Glutamatergic neuron (in vitro differentiated cells): ENCODE data around the gene USP25. TPM values are rescaled to one million over a fixed set of nuclear protein-coding genes. Genes with fewer than 3 reads are reported as not detected.

Source experiments
- DNase-seq: peaks from one replicate; pipeline ENCODE4 v3.0.0; 2022
- H3K27ac Mint-ChIP-seq: one replicate; pipeline ENCODE4 v1.8.0; 2020; ENCODE audit warnings: mild to moderate bottlenecking, mixed read lengths, inconsistent platforms; ENCODE audit not compliant: unreplicated experiment
- H3K27me3 Mint-ChIP-seq: one replicate; pipeline ENCODE4 v1.8.0; 2020; ENCODE audit warnings: mild to moderate bottlenecking, moderate library complexity, mixed read lengths, inconsistent platforms; ENCODE audit not compliant: unreplicated experiment
- H3K36me3 Mint-ChIP-seq: one replicate; pipeline ENCODE4 v1.8.0; 2020; ENCODE audit warnings: mild to moderate bottlenecking, mixed read lengths, inconsistent platforms; ENCODE audit not compliant: unreplicated experiment
- H3K4me1 Mint-ChIP-seq: one replicate; pipeline ENCODE4 v1.8.0; 2020; ENCODE audit warnings: mild to moderate bottlenecking, low read depth, mixed read lengths, inconsistent platforms; ENCODE audit not compliant: unreplicated experiment
- H3K4me3 Mint-ChIP-seq: one replicate; pipeline ENCODE4 v1.8.0; 2020; ENCODE audit warnings: mild to moderate bottlenecking, mixed read lengths, inconsistent platforms; ENCODE audit not compliant: unreplicated experiment
- H3K9me3 Mint-ChIP-seq: one replicate; pipeline ENCODE4 v1.8.0; 2020; ENCODE audit warnings: mild to moderate bottlenecking, moderate library complexity, mixed read lengths, inconsistent platforms; ENCODE audit not compliant: unreplicated experiment
- CTCF ChIP-seq: fragments of 200-600 bp; sonication (generic); IDR thresholded peaks from one replicate; pipeline ENCODE4 v1.5.0; 2021; ENCODE audit not compliant: partially characterized antibody, unreplicated experiment
- total RNA-seq: library from RNA; stranded (reverse); fragmentation: NEBNext Ultra II Directional; extraction: Animal tissue kit (Norgen Biotek cat#: 25700); gene quantifications from one replicate; pipeline ENCODE4 v1.2.1, GENCODE V29; 2021; ENCODE audit not compliant: unreplicated experiment

The USP25 gene
- total RNA-seq, 1 donor from 2014 or later: 16.3 TPM

- H3K4me3 Mint-ChIP-seq: no peak overlapping the region
- no peak overlapping the region for H3K27ac Mint-ChIP-seq
- H3K27me3 Mint-ChIP-seq: no peaks in the 10 kb centered on the region
- no peak for TF ChIP-seq CTCF
- no peak for DNase-seq
- no peaks in the 10 kb centered on the region for H3K4me1 Mint-ChIP-seq
- no peaks in the 10 kb centered on the region for H3K36me3 Mint-ChIP-seq
- H3K9me3 Mint-ChIP-seq: no peaks in the 10 kb centered on the region
Observed at GRCh38 chr21:15688016-15688415, 41.8 kb upstream of the USP25 start.

- DNase-seq: no peak
- no peak overlapping the region for H3K27ac Mint-ChIP-seq
- no peaks in the 10 kb centered on the region for H3K27me3 Mint-ChIP-seq
- no peaks in the 10 kb centered on the region for H3K9me3 Mint-ChIP-seq
- no peaks in the 10 kb centered on the region for H3K4me1 Mint-ChIP-seq
- no peak overlapping the region for H3K4me3 Mint-ChIP-seq
- no peaks in the 10 kb centered on the region for H3K36me3 Mint-ChIP-seq
- TF ChIP-seq CTCF: no peak
Observed at GRCh38 chr21:15688809-15689208, 41.0 kb upstream of the USP25 start.

DNA sequence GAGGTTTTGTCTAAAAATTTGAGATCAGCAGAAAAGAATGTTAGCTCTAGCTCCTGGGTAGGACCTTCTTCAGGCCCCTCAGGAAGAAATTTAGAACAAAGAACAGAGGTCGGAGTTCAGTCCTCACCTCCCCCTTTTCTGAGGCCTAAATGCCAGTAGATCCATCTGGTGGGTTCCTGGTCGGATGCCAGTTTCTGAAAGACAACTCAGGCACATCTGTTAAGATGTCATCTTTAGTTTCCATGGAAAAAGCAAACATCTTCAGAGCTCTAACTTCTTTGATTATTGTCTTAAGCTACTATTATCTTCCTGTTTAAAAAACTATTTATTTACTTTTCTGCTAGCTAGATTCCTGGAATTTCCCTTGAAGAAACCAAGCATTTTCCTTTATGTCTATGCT lies 37.1 kb upstream of the USP25 start:
- Mint-ChIP-seq H3K9me3 (no peaks in the 10 kb centered on the region), H3K4me1 (no peaks in the 10 kb centered on the region), H3K27ac (no peak overlapping the region), H3K4me3 (no peak overlapping the region), H3K27me3 (no peaks in the 10 kb centered on the region), H3K36me3 (no peaks in the 10 kb centered on the region)
- DNase-seq: no peak
- TF ChIP-seq CTCF: no peak

DNA sequence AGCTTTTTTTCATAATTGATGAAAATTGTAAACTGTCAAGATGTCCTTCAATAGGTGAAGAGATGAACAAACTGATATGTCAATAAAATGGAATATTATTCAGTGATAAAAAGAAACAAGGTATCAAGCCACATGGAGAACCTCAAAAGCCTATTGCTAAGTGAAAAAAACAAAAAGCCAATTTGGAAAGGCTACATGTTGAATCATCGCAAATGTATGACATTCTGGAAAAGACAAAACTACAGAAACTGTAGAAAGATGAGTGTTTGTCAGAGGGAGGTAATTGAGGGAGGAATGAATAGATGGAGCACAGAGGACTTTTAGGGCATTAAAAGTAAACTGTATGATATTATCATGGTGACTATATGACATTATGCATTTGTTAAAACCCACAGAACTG lies 34.5 kb upstream of the USP25 start:
- no peaks in the 10 kb centered on the region for H3K4me1 Mint-ChIP-seq
- no peak overlapping the region for H3K27ac Mint-ChIP-seq
- no peak for DNase-seq
- TF ChIP-seq CTCF: no peak
- H3K36me3 Mint-ChIP-seq: no peaks in the 10 kb centered on the region
- no peak overlapping the region for H3K4me3 Mint-ChIP-seq
- peaks cover 2% of the 10 kb centered on the region for H3K9me3 Mint-ChIP-seq
- H3K27me3 Mint-ChIP-seq: peaks cover 2% of the 10 kb centered on the region

GRCh38 chr21:15701830-15702229 lies 28.0 kb upstream of the USP25 start:
- Mint-ChIP-seq H3K9me3 (peaks cover 2% of the 10 kb centered on the region), H3K4me1 (no peaks in the 10 kb centered on the region), H3K27me3 (peaks cover 2% of the 10 kb centered on the region), H3K27ac (no peak overlapping the region), H3K4me3 (no peak overlapping the region), H3K36me3 (no peaks in the 10 kb centered on the region)
- no peak for TF ChIP-seq CTCF
- no peak for DNase-seq
